Prostate gland (tissue), 2 donors: ENCODE measurements around the gene UPP1.

Experiments
- CTCF ChIP-seq, 4 experiments: fragments of 200-600 bp in 2 of 4; fragments of 450-650 bp in 2 of 4; sonication (generic) in 2 of 4; IDR thresholded peaks; 1 replicate in 3 of 4; 2 replicates in 1 of 4; pipeline ENCODE4 v1.5.1; 2016 to 2019; ENCODE audit warnings: antibody characterized with exemption in 4 of 4, mild to moderate bottlenecking in 2 of 4, moderate library complexity in 2 of 4
- POLR2A ChIP-seq: fragments of 450-650 bp; IDR thresholded peaks from one replicate; pipeline ENCODE4 v1.6.1; 2016; ENCODE audit warnings: antibody characterized with exemption, mild to moderate bottlenecking
- POLR2AphosphoS5 ChIP-seq: sonication (generic); formaldehyde crosslinking; IDR thresholded peaks from one replicate; pipeline ENCODE4 v1.6.1; 2017; ENCODE audit warnings: antibody characterized with exemption

- TF ChIP-seq CTCF (IDR thresholded peaks at IDR 0.05), result no peak
- no peak for TF ChIP-seq POLR2AphosphoS5
- no peak for TF ChIP-seq POLR2A
Observed at GRCh38 chr7:48150086-48150485, 61.0 kb downstream of the UPP1 start.
